AG08396 (cell line): ENCODE measurements around the gene CLDN7.
A peak's percentile ranks its signal among the peaks of the same experiment; 100 is the strongest.

Source experiments
- DNase-seq: peaks from one replicate; pipeline ENCODE4 v3.0.0; 2012; ENCODE audit warnings: low spot score, mixed read lengths

The CLDN7 gene

GRCh38 chr17:7219229-7219811, 43.0 kb downstream of the CLDN7 start:
- no peak for DNase-seq

GRCh38 chr17:7218758-7219157, 43.5 kb downstream of the CLDN7 start:
- DNase-seq, result no peak

GRCh38 chr17:7218166-7218565, 44.1 kb downstream of the CLDN7 start:
- DNase-seq, result no peak

- DNase-seq, result peak; percentile 85
Observed at GRCh38 chr17:7217113-7217987, 44.9 kb downstream of the CLDN7 start.

GRCh38 chr17:7216242-7217112, 45.8 kb downstream of the CLDN7 start:
- DNase-seq, result no peak

- no peak for DNase-seq
Observed at GRCh38 chr17:7215652-7216180, 46.6 kb downstream of the CLDN7 start.

- DNase-seq, result no peak
Observed at GRCh38 chr17:7215136-7215638, 47.1 kb downstream of the CLDN7 start.

- DNase-seq, result peak; percentile 95
Observed at GRCh38 chr17:7214300-7215135, 47.8 kb downstream of the CLDN7 start.

GRCh38 chr17:7213895-7214299, 48.4 kb downstream of the CLDN7 start:
- peak; percentile 76 for DNase-seq

GRCh38 chr17:7211491-7212273, 50.6 kb downstream of the CLDN7 start:
- no peak for DNase-seq
